T-helper 22 cell (primary cell): ENCODE measurements around the gene SIPA1.
"Not testable (repeated sequence)": the region's sequence is repeated elsewhere in the genome, so short reads cannot be mapped to it uniquely, and the experiment has no call there.

Experiments used
- DNase-seq: peaks from one replicate; pipeline ENCODE4 v3.0.0-alpha.2; 2020; ENCODE audit warnings: low read depth

SIPA1 gene

DNA sequence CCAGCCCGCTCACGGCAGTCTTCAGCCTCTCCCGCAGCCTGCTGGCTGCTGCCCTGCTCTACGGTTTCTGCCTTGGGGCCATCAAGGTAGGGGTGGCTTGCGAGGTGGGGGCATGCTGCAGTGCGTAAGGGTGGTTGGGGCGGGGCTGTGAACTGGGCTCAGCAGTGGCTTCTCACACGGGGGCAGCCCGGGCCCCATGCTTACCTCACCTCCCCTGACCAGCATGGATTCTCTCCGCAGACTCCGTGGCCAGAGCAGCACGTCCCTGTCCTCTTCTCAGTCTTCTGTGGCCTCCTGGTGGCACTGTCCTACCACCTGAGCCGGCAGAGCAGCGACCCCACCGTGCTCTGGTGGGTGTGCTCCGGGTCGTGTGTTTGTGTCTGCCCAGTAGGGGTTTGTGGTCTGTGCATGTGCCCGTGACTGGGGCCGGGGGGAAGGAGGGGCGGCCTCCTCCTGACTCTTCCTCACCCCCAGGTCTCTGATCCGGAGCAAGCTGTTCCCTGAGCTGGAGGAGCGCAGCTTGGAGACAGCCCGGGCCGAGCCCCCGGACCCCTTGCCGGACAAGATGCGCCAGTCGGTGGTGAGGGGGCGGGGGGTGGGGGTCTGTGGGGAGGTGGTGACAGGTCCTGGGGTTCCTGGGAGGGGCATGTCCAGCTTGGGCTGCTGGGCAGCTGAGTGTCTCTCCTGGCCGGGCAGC lies 12.8 kb upstream of the SIPA1 start:
- no peak for DNase-seq

DNA sequence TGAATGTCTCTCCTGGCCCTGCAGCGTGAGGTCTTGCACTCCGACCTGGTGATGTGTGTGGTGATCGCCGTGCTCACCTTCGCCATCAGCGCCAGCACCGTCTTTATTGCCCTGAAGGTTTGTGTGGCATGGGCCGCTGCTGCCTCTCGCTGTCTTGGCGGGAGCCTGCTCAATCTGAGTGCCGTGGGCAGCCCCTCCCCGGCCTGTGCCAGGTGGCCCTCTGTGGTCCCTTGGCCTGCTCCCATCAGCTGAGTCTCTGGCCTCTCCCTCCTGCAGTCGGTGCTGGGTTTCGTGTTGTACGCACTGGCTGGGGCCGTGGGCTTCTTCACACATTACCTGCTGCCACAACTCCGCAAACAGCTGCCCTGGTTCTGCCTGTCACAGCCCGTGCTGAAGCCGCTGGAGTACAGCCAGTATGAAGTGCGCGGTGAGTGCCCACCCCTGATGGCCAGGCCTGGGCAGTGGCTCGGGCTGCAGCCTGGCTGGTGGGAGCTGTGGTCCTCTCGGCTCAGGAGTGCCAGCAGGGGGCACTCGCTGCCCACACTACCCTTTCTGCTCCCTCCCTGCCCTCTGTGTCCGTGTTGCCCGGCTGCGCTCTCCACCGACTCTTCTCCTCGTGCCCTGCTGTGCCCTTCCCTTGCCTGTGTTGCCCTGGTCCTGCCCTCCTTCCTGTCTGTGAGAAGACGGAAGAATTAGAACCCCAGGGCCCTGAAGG lies 12.1 kb upstream of the SIPA1 start:
- no peak for DNase-seq

DNA sequence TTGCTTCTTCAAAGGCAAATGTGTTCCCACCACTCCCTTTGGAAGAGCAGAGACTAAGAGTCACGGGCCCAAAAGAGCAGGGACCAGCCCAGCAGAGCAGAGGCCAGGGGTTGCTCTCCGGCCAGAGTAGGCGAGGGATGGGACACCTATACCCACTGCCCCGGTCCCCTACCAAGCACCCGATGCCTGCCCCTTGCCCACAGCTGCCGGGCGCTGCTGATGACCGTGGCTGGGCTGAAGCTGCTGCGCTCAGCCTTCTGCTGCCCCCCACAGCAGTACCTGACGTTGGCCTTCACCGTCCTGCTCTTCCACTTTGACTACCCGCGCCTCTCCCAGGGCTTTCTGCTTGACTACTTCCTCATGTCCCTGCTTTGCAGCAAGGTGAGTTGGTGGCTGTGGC lies 10.7 kb upstream of the SIPA1 start:
- no peak for DNase-seq

DNA sequence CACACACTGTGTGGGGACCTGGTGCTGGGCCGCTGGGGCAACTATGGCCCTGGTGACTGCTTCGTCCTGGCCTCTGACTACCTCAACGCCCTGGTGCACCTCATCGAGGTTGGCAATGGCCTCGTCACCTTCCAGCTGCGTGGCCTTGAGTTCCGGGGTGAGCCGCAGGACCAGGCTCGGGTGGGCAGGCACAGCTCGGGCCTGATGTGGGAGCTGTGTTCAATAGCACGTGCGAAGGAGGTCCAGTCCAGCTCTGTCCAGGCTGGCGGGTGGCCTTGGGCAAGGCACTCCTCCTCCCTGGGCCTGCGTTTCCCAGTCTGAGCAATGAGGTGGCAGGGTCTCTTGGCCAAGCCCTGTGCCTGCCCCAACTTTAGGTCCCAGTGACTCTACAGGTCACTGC lies 8.3 kb upstream of the SIPA1 start:
- no peak for DNase-seq

GRCh38 chr11:65630215-65630614 lies 7.7 kb upstream of the SIPA1 start:
- DNase-seq = no peak

DNA sequence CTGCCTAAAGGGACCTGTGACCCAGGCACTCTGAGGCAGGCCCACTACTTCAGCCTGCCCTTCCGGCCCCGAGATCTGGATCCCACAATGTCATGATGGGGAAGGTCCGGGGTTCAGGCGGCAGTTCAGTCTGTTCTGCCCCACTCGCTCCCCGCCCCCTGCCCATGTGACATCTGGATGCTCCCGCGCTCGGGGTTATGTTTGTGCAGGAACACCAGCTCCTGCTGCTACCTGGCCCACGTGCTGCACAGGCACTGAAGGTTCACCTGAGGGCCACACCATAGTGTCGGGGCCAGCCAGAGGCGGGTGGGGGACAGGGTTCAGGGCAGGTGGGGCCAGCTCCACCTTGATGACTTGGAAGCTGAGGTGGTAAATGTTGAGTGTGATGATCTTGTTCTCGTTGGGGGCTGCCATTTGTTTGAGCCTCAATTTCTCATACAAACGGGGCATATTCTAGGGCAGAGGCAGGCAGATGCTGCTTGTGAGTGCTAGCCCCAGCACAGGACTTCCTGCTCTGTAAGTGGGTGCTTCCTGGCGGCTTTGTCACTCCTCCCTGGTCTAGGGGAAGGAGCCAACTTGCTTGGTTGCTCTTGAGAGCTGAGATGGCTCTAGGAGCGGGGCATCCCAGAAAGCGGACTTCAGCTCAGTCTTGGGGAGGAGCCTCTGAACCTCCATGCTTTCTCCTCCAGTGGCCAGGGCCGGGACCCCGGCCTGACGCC lies 4.4 kb upstream of the SIPA1 start:
- DNase-seq = no peak

GRCh38 chr11:65634109-65634436 lies 3.8 kb upstream of the SIPA1 start:
- no peak for DNase-seq

DNA sequence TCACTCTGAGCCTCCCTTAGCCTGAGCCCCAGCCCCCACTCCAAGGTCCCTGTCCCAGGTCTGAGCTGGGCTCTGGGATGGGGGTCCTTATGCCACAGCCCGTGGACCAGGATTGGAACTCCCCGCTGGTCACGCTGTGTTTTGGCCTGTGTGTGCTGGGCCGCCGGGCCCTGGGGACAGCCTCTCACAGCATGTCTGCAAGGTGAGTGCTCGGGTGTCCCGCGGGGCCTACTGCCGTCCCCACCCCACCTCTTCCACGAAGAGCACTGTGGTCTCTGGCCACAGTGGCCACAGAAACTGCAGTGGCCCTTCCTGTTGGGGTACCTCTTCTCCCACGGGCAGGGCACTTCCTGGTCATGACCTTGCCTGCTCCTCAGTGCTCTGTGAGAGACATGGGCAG lies 3.5 kb upstream of the SIPA1 start:
- no peak for DNase-seq

GRCh38 chr11:65634905-65635731 lies 2.8 kb upstream of the SIPA1 start:
- no peak for DNase-seq

DNA sequence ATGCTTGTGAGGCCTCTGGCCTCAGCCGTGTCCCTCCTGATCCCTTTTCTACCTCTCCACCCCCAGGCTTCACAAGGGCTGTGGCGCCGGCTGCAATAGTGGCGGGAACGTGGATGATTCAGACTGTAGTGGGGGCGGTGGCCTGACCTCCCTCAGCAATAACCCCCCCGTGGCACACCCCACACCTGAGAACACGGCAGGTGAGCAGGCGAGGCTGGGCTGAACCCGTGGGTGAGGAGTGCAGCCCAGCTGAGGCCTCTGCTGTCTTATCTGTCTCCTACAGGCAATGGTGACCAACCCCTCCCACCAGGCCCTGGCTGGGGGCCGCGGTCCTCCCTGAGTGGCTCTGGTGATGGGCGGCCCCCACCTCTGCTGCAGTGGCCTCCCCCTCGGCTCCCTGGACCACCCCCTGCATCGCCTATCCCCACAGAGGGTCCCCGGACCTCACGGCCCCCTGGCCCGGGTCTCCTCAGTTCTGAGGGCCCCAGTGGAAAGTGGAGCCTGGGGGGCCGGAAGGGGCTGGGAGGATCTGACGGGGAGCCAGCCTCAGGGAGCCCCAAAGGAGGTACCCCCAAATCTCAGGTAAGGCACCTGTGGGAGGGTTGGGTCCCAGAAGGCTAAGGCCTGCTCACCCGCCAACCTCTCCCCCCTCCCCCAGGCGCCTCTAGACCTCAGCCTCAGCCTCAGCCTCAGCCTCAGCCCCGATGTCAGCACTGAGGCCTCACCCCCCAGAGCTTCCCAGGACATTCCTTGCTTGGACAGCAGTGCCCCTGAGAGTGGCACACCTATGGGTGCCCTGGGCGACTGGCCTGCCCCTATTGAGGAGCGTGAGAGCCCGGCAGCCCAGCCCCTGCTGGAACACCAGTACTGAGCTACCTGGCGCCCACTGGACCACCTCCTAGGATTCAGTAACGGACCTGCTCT lies 1.5 kb upstream of the SIPA1 start:
- DNase-seq = no peak

DNA sequence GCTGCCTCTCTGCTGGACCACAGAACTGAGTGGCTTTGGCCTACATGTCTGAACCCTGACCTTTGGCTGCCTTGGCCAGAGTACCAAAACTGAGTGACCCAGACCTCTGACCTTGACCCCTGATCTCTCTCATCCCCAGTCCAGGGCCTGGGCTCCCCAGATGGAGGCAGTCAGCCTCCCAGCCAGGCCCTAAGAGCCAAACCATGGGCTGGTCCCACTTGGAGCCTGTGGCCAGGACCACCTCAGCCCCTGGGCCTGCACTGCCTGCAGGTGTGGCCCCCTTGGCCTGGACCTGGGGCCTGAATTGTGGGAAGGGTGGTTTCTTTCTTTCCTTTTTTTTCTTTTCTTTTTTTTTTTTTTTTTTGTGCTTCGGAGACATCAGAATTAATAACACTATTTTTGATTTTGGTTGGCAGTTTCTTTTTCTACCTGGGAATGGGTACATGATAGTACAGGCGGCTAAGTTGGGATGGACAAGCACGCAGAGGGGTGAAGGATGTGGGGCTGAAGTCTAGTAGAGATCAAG lies 806 bp upstream of the SIPA1 start:
- DNase-seq = no peak

DNA sequence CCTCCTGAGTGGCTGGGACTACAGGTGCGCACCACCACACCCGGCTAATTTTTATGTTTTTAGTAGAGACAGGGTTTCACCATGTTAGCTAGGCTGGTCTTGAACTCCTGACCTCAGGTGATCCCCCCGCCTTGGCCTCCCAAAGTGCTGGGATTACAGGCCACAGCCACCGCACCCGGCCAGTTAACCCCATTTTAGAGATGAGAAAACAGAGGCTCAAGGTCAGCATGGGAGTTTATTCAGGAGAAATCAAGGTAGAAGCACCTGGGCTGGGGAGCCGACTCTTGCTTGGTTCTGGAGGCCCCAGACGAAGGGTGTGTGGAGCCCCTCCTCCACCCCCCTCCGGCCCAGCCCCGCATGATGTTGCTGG lies 1.3 kb downstream of the SIPA1 start:
- not testable (repeated sequence) for DNase-seq

DNA sequence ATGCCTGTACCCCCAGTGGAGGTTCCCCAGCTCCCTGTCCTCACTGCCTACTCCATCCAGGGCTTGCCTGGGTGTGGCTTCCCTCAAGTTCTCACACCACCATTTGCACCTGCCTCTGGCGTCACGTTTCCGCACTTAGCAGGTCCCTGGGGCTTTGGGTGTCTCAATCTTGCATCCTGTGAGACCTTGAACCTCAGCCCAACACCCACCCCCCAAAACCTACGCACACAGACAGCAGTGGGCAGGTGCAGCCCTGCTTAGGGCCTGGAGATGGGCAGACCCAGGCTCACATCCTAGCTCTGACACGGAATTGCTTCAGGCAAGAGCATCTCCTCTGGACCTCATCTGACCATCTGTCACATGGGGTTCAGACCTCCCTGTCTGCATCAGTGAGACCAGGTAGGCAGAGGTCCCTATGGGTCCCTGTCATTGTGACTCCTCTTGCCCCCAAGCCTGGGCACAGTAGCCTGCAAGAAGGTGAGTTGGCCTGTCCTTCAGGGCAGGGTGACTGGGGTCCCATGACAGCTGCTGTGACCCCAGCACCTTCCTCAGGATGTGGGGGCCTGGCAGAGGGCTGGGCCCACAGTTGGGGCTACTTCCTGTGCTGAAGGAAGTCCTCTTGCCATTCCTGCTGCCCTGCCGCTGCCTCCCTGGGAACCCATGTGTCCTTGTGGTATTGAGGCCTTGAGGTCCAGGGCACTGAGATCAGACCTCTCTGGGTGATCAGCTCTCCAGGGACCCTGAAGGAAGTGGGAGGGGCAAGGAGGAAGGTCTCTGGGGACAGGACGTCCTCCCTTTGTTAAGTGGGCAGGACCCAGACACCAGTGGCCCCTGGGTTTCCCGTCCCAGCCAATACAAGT lies 2.0 kb downstream of the SIPA1 start:
- DNase-seq = peak; percentile 76

DNA sequence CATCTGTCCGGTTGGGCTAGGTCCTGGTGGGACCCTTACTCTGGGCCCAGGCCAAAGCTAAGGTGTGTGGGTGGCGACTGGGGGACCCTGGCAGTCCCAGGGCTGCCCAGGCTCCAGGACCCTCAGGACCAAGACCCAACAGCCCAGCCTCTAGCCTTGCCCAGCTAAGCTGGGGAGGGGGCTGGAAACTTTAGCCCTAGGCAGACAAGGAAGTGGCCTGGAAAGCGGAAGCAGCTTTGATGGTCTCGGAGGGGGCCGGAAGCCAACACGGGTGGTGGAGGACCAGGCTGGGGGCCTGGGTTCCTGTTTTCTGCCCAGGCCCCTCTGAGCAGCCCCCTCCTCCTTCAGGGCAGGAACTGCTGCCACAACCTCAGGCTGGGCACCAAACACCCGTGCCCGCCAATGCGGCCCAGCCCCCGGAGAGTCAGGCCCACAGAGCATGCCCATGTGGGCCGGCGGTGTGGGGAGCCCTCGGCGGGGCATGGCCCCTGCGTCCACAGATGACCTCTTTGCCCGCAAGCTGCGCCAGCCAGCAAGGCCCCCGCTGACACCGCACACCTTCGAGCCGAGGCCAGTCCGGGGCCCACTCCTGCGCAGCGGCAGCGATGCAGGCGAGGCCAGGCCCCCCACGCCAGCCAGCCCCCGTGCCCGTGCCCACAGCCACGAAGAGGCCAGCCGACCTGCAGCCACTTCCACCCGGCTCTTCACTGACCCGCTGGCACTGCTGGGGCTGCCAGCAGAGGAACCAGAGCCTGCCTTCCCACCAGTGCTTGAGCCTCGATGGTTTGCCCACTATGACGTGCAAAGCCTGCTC lies 2.8 kb downstream of the SIPA1 start:
- no peak for DNase-seq

DNA sequence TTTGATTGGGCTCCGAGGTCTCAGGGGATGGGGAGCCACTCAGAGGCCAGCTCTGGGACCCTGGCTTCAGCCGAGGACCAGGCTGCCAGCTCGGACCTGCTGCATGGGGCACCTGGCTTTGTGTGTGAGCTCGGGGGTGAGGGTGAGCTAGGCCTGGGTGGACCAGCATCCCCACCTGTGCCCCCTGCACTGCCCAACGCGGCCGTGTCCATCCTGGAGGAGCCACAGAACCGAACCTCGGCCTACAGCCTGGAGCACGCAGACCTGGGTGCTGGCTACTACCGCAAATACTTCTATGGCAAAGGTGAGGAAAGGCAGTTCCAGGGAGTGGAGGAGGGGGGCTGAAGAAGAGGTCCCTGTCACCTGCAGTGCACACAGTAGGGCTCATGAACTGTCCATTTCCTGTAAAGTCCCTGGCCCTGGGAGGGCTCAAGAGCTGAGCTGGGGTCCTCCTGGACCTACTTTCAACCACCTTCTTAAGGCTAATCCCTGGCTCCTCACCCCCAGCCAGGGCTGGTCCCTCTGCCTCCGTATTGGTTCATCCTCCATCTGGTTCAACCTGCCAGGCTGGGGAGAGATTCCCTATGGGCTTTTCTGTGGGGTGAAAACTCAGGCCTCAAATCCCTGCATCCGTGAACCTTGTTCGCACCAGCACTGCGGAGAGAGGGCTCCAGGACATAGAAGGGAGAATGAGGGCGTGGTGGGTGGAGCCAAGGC lies 3.6 kb downstream of the SIPA1 start:
- DNase-seq = no peak

- no peak for DNase-seq
Observed at GRCh38 chr11:65642014-65642671, 4.2 kb downstream of the SIPA1 start.

DNA sequence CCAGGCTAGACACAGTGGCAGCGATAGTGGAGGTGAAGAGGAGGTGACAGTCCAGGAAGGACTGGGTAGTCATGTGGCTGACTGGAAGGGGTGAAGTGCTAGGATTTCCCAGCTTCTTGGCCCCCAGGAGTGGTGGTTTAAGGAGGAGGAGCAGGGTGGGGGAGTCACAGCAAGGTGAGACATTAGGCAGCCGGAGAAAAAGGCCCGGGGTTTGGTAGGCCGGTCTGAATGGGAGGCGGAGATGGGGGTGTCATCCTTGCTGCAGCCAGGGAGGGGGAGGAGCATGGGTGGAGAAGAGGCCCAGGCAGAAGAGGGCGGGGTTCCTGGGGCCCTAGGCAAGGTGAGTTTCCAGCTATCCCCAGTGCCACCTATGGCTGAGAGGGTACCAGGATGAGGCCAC lies 6.1 kb downstream of the SIPA1 start:
- no peak for DNase-seq

- DNase-seq = no peak
Observed at GRCh38 chr11:65644837-65645236, 6.9 kb downstream of the SIPA1 start.
